A673 (cell line): Measurements from ENCODE around the gene GPR157. TPM values are rescaled to one million over a fixed set of nuclear protein-coding genes. Genes with fewer than 3 reads are reported as not detected.

Experiments
- BruUV-seq: library from RNA; stranded (reverse); fragments of 400-500 nt; replicated peaks from 2 replicates; lab custom pipeline; 2021; lab: Mats Ljungman, UMichigan
- CTCF ChIA-PET: fragments of 300-600 bp; sonication (Branson Sonifier 250); formaldehyde crosslinking; loops from one replicate; lab custom pipeline; 2022; ENCODE audit warnings: antibody characterized with exemption; lab: Charles Lee
- POLR2A ChIA-PET: fragments of 300-600 bp; sonication (Branson Sonifier 250); formaldehyde crosslinking; loops from one replicate; lab custom pipeline; 2022; ENCODE audit warnings: antibody characterized with exemption; ENCODE audit not compliant: low non-redundant PET; lab: Charles Lee
- DNase-seq: peaks from one replicate; pipeline ENCODE4 v3.0.0-alpha.2; 2015; ENCODE audit warnings: low spot score
- H3K27ac ChIP-seq: fragments of 200-600 bp; sonication (generic); 2 replicates; pipeline ENCODE4 v1.5.1; 2016; ENCODE audit warnings: mixed run types, low read depth, mild to moderate bottlenecking, mixed read lengths, antibody characterized with exemption, low read length; ENCODE audit not compliant: poor library complexity, severe bottlenecking
- H3K27me3 ChIP-seq: fragments of 200-600 bp; sonication (generic); replicated peaks from 2 replicates; pipeline ENCODE4 v1.6.1; 2017; ENCODE audit warnings: mixed run types, low read depth, mild to moderate bottlenecking, mixed read lengths, antibody characterized with exemption, low read length; ENCODE audit not compliant: insufficient read depth, poor library complexity
- H3K36me3 ChIP-seq: fragments of 200-600 bp; sonication (generic); 2 replicates; pipeline ENCODE4 v1.6.1; 2016; ENCODE audit warnings: mixed run types, mild to moderate bottlenecking, mixed read lengths, antibody characterized with exemption, low read length; ENCODE audit not compliant: insufficient read depth, poor library complexity, severe bottlenecking
- H3K4me1 ChIP-seq: fragments of 200-600 bp; sonication (generic); 2 replicates; pipeline ENCODE4 v1.6.1; 2017; ENCODE audit warnings: mixed run types, mild to moderate bottlenecking, mixed read lengths, antibody characterized with exemption, low read length; ENCODE audit not compliant: insufficient read depth, poor library complexity, severe bottlenecking
- H3K4me3 ChIP-seq: fragments of 200-600 bp; sonication (generic); 2 replicates; pipeline ENCODE4 v1.5.1; 2016; ENCODE audit warnings: low read depth, mixed run types, mild to moderate bottlenecking, mixed read lengths, low read length; ENCODE audit not compliant: poor library complexity, severe bottlenecking
- H3K9me3 ChIP-seq: fragments of 200-600 bp; sonication (generic); 2 replicates; pipeline ENCODE4 v1.6.1; 2016; ENCODE audit warnings: mixed run types, low read depth, mild to moderate bottlenecking, mixed read lengths, antibody characterized with exemption, low read length; ENCODE audit not compliant: poor library complexity, severe bottlenecking
- CTCF ChIP-seq: fragments of 300-800, 200-600 bp; sonication (generic); conservative IDR thresholded peaks from 2 replicates; pipeline ENCODE4 v1.5.1; 2017; ENCODE audit warnings: low read depth, mild to moderate bottlenecking, antibody characterized with exemption, low read length, moderate library complexity, mixed read lengths
- EZH2 ChIP-seq: fragments of 200-600 bp; sonication (generic); IDR thresholded peaks from 2 replicates; pipeline ENCODE4 v1.6.1; 2017; ENCODE audit warnings: borderline replicate concordance, low read depth, mild to moderate bottlenecking, mixed read lengths, antibody characterized with exemption, low read length; ENCODE audit not compliant: poor library complexity, severe bottlenecking
- intact Hi-C: fragments of 100-400 bp; cut with micrococcal nuclease; formaldehyde crosslinking; loops from one replicate; pipeline ENCODE4 v1.10.0; 2022; ENCODE audit not compliant: unreplicated experiment
- total RNA-seq: library from RNA; stranded (reverse); gene quantifications from 2 replicates; pipeline ENCODE4 v1.2.3, GENCODE V29; 2021

Gene GPR157
- total RNA-seq, 1 experiment from 2014 or later: 0.34 TPM

GRCh38 chr1:9121496-9122409 is 7.1 kb downstream of the GPR157 start:
- intact Hi-C loops: no loop called here
- POLR2A ChIA-PET: no interaction called here
- no TSS peak for BruUV-seq

GRCh38 chr1:9120312-9120958 is 8.5 kb downstream of the GPR157 start:
- TF ChIP-seq EZH2 (no peak), CTCF (no peak)
- no peak for DNase-seq
- no peaks in the 10 kb centered on the region for H3K4me1 ChIP-seq
- CTCF ChIA-PET: no interaction called here
- BruUV-seq: no TSS peak
- H3K27ac ChIP-seq: no peak overlapping the region
- POLR2A ChIA-PET: no interaction called here
- no peaks in the 10 kb centered on the region for H3K27me3 ChIP-seq
- H3K9me3 ChIP-seq: no peaks in the 10 kb centered on the region
- intact Hi-C loops: no loop called here
- no peak overlapping the region for H3K4me3 ChIP-seq
- no peaks in the 10 kb centered on the region for H3K36me3 ChIP-seq

More at GRCh38 chr1:9121496-9122409, 7.1 kb downstream of the GPR157 start:
- H3K27me3 ChIP-seq: no peaks in the 10 kb centered on the region
- H3K9me3 ChIP-seq: no peaks in the 10 kb centered on the region
- H3K4me1 ChIP-seq: no peaks in the 10 kb centered on the region
- H3K27ac ChIP-seq: no peak overlapping the region
- no peaks in the 10 kb centered on the region for H3K36me3 ChIP-seq
- TF ChIP-seq EZH2 (no peak), CTCF (no peak)
- CTCF ChIA-PET: interaction anchor here (0.5 kb wide), 1 partner anchor 19 kb away, joined by 4 read pairs; no protein-coding TSS in a partner anchor
- H3K4me3 ChIP-seq: no peak overlapping the region
- no peak for DNase-seq

- POLR2A ChIA-PET: no interaction called here
- CTCF ChIA-PET: no interaction called here
- intact Hi-C loops: no loop called here
- Histone ChIP-seq H3K4me1 (no peaks in the 10 kb centered on the region), H3K27me3 (no peaks in the 10 kb centered on the region), H3K27ac (no peak overlapping the region), H3K9me3 (no peaks in the 10 kb centered on the region), H3K4me3 (no peak overlapping the region), H3K36me3 (no peaks in the 10 kb centered on the region)
- no peak for DNase-seq
- BruUV-seq: no TSS peak
- TF ChIP-seq EZH2 (no peak), CTCF (no peak)
Observed at GRCh38 chr1:9119745-9120144, 9.2 kb downstream of the GPR157 start.
